Midbrain (tissue), 1 donor: ENCODE results near the gene CDH4.
"Not testable (repeated sequence)": the region's sequence is repeated elsewhere in the genome, so short reads cannot be mapped to it uniquely, and the experiment has no call there.

Experiments used
- DNase-seq: peaks from one replicate; lab custom pipeline; 2025; lab: John Stamatoyannopoulos, UW

CDH4 gene

GRCh38 chr20:61944967-61945366 is 692.9 kb downstream of the CDH4 start:
- DNase-seq: not testable (repeated sequence)

- DNase-seq: not testable (repeated sequence)
Measured at GRCh38 chr20:61945495-61945894, 693.4 kb downstream of the CDH4 start.

GRCh38 chr20:61948056-61948455 is 696.0 kb downstream of the CDH4 start:
- DNase-seq: not testable (repeated sequence)

- DNase-seq: no peak
Measured at GRCh38 chr20:61948586-61949362, 696.7 kb downstream of the CDH4 start.

GRCh38 chr20:61949363-61949713 is 697.3 kb downstream of the CDH4 start:
- no peak for DNase-seq

- DNase-seq: no peak
Measured at GRCh38 chr20:61949714-61950640, 697.9 kb downstream of the CDH4 start.

- no peak for DNase-seq
Measured at GRCh38 chr20:61950641-61951071, 698.6 kb downstream of the CDH4 start.

- DNase-seq: no peak
Measured at GRCh38 chr20:61951695-61952533, 699.9 kb downstream of the CDH4 start.

- no peak for DNase-seq
Measured at GRCh38 chr20:61953037-61954021, 701.3 kb downstream of the CDH4 start.

GRCh38 chr20:61954276-61955021 is 702.4 kb downstream of the CDH4 start:
- no peak for DNase-seq

GRCh38 chr20:61955668-61956395 is 703.8 kb downstream of the CDH4 start:
- no peak for DNase-seq

GRCh38 chr20:61956396-61957342 is 704.6 kb downstream of the CDH4 start:
- no peak for DNase-seq

GRCh38 chr20:61957961-61958715 is 706.1 kb downstream of the CDH4 start:
- DNase-seq: no peak

GRCh38 chr20:61958773-61959700 is 707.0 kb downstream of the CDH4 start:
- DNase-seq: no peak

GRCh38 chr20:61960836-61961235 is 708.8 kb downstream of the CDH4 start:
- no peak for DNase-seq

- DNase-seq: no peak
Measured at GRCh38 chr20:61963149-61963548, 711.1 kb downstream of the CDH4 start.
